Tibial nerve (tissue), 4 donors: ENCODE data around the gene SFN.

ENCODE experiments used
- CTCF ChIP-seq, 5 experiments: fragments of 200-600 bp in 3 of 5; fragments of 450-650 bp in 2 of 5; sonication (generic) in 3 of 5; IDR thresholded peaks; one replicate each; pipeline ENCODE4 v1.5.1; 2016 to 2019; ENCODE audit warnings: antibody characterized with exemption in 5 of 5, mild to moderate bottlenecking in 3 of 5, moderate library complexity in 2 of 5
- EP300 ChIP-seq, 2 donors: sonication (generic); formaldehyde crosslinking; IDR thresholded peaks; one replicate each; pipeline ENCODE4 v1.6.1; 2017; ENCODE audit warnings: antibody characterized with exemption in 2 of 2, mild to moderate bottlenecking in 1 of 2
- POLR2A ChIP-seq, 2 donors: fragments of 450-650 bp; IDR thresholded peaks; one replicate each; pipeline ENCODE4 v1.6.1; 2017; ENCODE audit warnings: antibody characterized with exemption in 2 of 2, mild to moderate bottlenecking in 2 of 2, moderate library complexity in 2 of 2

- TF ChIP-seq POLR2A (IDR thresholded peaks at IDR 0.05) (no peak), CTCF (IDR thresholded peaks at IDR 0.05) (no peak), EP300 (IDR thresholded peaks at IDR 0.05) (no peak)
Measured at GRCh38 chr1:26856604-26857469, 6.1 kb upstream of the SFN start.
